HG03521 (cell line): Measurements from ENCODE around the gene RIC8B.

Experiments
- ATAC-seq: cut with Tn5 transposase; IDR thresholded peaks from one replicate; pipeline ENCODE4 v1.9.1; 2021; ENCODE audit warnings: mild to moderate bottlenecking, moderate library complexity; ENCODE audit not compliant: unreplicated experiment

Gene RIC8B

DNA sequence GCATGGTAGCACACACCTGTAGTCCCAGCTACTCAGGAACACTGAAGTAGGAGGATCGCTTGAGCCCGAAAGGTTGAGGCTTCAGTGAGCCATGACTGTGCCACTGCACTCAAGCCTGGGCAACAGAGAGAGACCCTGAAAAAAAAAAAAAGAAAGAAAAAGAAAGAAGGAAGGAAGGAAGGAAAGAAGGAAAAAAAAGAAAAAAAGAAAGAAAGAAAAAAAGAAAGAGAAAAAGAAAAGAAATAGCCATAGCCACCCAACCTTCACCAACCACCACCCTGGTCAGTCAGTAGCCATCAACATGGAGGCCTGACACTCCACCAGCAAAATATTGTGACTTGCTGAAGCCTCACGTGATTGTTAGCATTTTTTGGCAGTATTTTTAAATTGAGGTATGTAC lies 159.8 kb downstream of the RIC8B start:
- no peak for ATAC-seq
